HG03060 (cell line): Measurements from ENCODE around the gene TRAFD1.
"Not testable (repeated sequence)": the region's sequence is repeated elsewhere in the genome, so short reads cannot be mapped to it uniquely, and the experiment has no call there.

Source experiments
- ATAC-seq: cut with Tn5 transposase; IDR thresholded peaks from one replicate; pipeline ENCODE4 v1.9.1; 2021; ENCODE audit warnings: low read depth, moderate number of reproducible peaks; ENCODE audit not compliant: unreplicated experiment

The TRAFD1 gene, protein sequence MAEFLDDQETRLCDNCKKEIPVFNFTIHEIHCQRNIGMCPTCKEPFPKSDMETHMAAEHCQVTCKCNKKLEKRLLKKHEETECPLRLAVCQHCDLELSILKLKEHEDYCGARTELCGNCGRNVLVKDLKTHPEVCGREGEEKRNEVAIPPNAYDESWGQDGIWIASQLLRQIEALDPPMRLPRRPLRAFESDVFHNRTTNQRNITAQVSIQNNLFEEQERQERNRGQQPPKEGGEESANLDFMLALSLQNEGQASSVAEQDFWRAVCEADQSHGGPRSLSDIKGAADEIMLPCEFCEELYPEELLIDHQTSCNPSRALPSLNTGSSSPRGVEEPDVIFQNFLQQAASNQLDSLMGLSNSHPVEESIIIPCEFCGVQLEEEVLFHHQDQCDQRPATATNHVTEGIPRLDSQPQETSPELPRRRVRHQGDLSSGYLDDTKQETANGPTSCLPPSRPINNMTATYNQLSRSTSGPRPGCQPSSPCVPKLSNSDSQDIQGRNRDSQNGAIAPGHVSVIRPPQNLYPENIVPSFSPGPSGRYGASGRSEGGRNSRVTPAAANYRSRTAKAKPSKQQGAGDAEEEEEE

GRCh38 chr12:112125250-112125999, at the start of gene TRAFD1:
TRAFD1 (plus strand) TSS chr12:112125560; CDS start chr12:112130523, 4,963 bp downstream.
- ATAC-seq = peak; percentile 90

DNA sequence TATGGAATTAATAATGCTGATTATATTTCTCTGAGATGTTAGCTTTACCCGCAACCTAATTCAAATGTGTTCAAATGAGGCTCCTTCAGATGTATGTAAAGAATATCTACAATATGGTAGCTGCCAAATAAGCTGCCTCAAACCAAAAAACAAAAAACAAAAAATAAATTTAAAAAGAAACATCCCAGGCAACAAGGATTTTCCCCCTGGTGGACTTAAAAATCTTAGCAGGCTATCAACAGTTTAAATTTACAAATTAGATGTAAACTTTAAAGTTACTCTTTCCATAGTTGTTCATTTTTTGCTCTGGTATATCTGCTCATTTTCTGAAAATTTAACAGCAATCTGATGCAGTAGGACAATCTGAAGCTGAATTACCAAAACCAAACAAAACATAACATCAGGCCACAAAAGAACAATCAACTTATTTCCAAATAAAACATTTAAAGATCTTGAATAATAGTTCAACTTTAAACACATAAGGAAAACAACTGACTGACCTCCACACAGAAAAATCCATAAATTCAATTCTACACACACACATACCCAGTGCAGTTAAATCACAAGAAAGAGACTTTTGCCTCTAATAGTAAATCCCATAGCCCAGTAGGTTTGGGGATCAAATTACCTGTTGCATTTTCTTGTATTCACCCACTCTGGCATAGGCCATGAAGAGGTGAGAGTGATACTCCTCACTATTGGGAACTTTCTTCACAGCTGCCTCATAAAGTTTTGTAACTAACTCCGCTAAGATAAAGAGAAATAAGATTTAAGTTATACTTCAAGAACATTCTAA, 38.1 kb upstream of the TRAFD1 start:
- ATAC-seq = no peak

GRCh38 chr12:112087851-112088250, 37.5 kb upstream of the TRAFD1 start:
- ATAC-seq = no peak

GRCh38 chr12:112091563-112091962, 33.8 kb upstream of the TRAFD1 start:
- no peak for ATAC-seq

DNA sequence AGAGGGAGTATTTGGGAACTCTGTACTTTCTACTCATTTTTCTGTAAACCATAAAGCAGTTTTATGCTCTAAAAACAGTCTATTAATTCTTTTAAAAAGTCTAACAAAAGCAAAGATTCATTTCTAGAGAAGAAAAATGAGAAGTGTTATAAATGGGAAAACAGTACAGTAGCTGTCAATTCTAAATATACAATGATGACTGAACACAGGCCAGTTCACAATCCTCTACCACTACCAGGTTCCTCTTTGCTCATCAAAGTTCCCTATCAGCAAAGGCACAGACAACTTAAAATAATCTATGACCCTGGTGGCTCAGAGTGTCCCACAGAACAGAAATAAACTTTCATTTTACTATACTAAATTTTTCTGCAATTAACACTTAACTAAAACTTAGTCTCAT, 29.3 kb upstream of the TRAFD1 start:
- ATAC-seq = peak; percentile 82

DNA sequence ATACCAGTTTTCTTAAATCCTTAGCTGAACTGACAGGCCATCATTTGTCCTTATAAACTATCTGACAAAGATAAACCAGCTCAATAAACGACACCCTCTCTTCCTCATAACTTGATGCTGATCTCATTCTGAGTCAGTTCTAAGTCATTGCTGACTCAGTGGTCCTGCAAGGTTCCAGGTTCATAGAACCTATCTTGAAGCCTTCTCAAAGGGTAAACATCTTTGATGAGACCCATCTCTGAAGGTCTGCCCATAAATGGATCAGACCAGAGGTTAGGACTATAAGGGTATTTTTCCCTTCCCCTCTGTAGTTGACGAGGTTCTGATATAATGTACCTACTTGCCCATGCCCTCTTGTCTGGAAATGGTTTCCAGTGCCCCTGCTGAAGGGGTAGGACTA, 28.7 kb upstream of the TRAFD1 start:
- no peak for ATAC-seq

DNA sequence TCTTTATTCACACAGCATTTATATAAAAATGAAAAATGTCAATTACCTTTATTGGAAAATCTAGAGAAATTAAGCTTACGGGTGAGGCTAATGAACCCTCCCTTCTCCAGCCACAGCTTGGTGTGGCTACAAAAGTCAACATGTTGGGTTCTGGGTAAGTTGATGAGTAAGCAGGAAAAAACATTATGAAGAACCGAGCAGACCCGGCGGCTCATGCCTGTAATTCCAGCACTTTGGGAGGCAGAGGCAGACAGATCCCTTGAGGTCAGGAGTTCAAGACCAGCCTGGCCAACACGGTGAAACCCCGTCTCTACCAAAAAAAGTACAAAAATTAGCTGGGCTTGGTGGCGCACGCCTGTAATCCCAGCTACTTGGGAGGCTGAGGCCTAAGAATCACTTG, 27.7 kb upstream of the TRAFD1 start:
- ATAC-seq = no peak

- ATAC-seq = not testable (repeated sequence)
These were observed 24.9 kb upstream of the TRAFD1 start for GRCh38 chr12:112100500-112100899.

GRCh38 chr12:112102127-112102526, 23.2 kb upstream of the TRAFD1 start:
- ATAC-seq = no peak

DNA sequence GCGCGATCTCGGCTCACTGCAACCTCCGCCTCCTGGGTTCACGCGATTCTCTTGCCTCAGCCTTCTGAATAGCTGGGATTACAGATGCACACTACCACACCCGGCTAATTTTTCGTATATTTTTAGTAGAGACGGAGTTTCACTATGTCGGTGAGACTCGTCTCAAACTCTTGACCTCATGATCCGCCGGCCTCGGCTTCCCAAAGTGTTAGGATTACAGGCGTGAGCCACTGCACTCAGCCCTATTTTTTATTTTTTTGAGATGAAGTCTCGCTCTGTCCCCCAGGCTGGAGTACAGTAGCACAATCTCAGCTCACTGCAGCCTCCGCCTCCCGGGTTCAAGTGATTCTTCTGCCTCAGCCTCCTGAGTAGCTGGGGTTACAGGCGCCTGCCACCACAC, 22.6 kb upstream of the TRAFD1 start:
- ATAC-seq = not testable (repeated sequence)

DNA sequence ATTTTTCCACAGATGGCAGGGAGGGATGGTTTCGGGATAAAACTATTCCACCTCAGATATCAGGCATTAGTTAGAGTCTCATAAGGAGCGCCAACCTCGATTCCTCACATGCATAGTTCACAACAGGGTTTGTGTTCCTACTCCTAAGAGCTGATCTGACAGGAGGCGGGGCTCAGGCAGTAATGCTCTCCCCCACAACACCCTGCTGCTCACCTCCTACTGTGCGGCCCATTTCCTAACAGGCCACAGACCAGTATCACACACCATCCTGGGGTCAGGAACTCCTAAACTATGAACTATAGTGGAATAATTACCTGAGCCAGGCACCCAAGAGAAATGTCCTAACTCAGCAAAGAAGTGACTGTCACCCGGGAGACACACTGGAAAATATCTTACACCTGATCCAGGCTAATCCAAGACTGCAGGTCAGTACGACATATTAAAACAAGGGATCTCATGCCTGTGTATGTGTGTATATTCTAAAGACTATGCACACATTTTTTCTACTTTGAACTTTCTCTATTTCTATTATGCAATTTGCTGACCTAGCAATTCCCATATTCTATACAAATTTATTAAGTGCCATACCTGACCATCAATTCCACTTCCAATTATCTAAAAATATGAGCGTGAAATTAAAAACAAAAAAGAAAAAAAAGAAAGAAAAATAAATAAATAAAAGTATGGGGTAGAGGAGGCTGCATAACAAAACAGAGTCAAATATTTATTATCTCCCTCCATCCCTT, 21.4 kb upstream of the TRAFD1 start:
- no peak for ATAC-seq

GRCh38 chr12:112105891-112106290, 19.5 kb upstream of the TRAFD1 start:
- no peak for ATAC-seq

- ATAC-seq = no peak
These were observed 17.8 kb upstream of the TRAFD1 start for GRCh38 chr12:112107306-112108201.

- peak; percentile 45 for ATAC-seq
These were observed 16.9 kb upstream of the TRAFD1 start, which contains the start of gene NAA25 for GRCh38 chr12:112108202-112109079. NAA25 (minus strand) TSS chr12:112108783; CDS start chr12:112108773, 10 bp downstream.

DNA sequence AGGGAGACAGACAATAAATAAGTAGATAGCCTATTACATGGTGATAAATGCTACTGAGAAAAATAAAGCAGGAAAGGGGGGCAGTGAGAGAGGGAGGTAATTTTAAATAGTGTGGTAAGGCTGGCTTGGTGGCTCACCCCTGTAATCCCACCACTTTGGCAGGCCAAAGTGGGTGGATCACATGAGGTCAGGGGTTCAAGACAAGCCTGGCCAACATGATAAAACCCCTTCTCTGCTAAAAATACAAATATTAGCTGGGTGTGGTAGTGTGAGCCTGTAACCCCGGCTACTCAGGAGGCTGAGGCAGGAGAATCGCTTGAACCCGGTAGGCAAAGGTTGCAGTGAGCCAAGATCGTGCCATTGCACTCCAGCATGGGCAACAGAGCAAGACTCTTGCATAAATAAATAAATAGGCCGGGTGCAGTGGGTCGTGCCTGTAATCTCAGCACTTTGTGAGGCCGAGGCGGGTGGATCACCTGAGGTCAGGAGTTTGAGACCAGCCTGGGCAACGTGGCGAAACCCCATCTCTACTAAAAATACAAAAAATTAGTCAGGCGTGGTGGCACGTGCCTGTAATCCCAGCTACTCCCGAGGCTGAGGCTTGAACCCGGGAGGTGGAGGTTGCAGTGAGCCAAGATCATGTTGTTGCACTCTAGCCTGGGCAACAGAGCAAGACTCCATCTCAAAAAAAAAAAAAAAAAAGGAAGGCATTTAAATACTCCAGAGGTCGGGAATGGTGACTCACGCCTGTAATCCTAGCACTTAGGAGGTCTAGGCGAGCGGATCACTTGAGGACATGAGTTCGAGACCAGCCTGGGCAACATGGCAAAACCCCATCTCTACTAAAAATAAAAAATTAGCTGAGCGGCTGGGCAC, 14.3 kb upstream of the TRAFD1 start:
- ATAC-seq = not testable (repeated sequence)

- no peak for ATAC-seq
These were observed 13.4 kb upstream of the TRAFD1 start for GRCh38 chr12:112111931-112112330.
